Endodermal cell (in vitro differentiated cells): ENCODE data around the gene NDUFB10. TPM values are rescaled to one million over a fixed set of nuclear protein-coding genes. Genes with fewer than 3 reads are reported as not detected.

Experiments used
- DNase-seq: peaks from one replicate; pipeline ENCODE4 v3.0.0-alpha.2; 2017
- H3K27ac ChIP-seq: 2 replicates; pipeline ENCODE4 v1.5.1; 2013; ENCODE audit warnings: mild to moderate bottlenecking, low read depth, low read length, moderate library complexity
- H3K27me3 ChIP-seq: 2 replicates; pipeline ENCODE4 v1.6.1; 2013; ENCODE audit warnings: mild to moderate bottlenecking, low read length, moderate library complexity; ENCODE audit not compliant: insufficient read depth, control insufficient read depth, poor library complexity, severe bottlenecking
- H3K36me3 ChIP-seq: 2 replicates; pipeline ENCODE4 v1.7.0; 2013; ENCODE audit warnings: mild to moderate bottlenecking, low read length, moderate library complexity; ENCODE audit not compliant: control insufficient read depth, insufficient read depth
- H3K4me1 ChIP-seq: one replicate; pipeline ENCODE4 v1.7.0; 2013; ENCODE audit warnings: low read length; ENCODE audit not compliant: control insufficient read depth, insufficient read depth
- H3K4me3 ChIP-seq: 2 replicates; pipeline ENCODE4 v1.5.1; 2013; ENCODE audit warnings: mild to moderate bottlenecking, low read length, moderate library complexity
- H3K9ac ChIP-seq: 2 replicates; pipeline ENCODE4 v1.6.1; 2013; ENCODE audit warnings: mild to moderate bottlenecking, low read length, moderate library complexity; ENCODE audit not compliant: poor library complexity, severe bottlenecking; ENCODE audit errors: extremely low read depth
- H3K9me3 ChIP-seq: 2 replicates; pipeline ENCODE4 v1.6.1; 2013; ENCODE audit warnings: mild to moderate bottlenecking, low read length, moderate library complexity; ENCODE audit not compliant: control insufficient read depth
- H3K27ac Mint-ChIP-seq: 2 replicates; pipeline ENCODE4 v1.8.0; 2020; ENCODE audit warnings: mixed read lengths
- H3K27me3 Mint-ChIP-seq: 2 replicates; pipeline ENCODE4 v1.8.0; 2021; ENCODE audit warnings: mild to moderate bottlenecking, mixed read lengths; ENCODE audit not compliant: insufficient read depth
- H3K36me3 Mint-ChIP-seq: 2 replicates; pipeline ENCODE4 v1.8.0; 2020; ENCODE audit warnings: low read depth, mixed read lengths
- H3K4me1 Mint-ChIP-seq: 2 replicates; pipeline ENCODE4 v1.8.0; 2020; ENCODE audit warnings: mixed read lengths
- H3K4me3 Mint-ChIP-seq: 2 replicates; pipeline ENCODE4 v1.8.0; 2020; ENCODE audit warnings: mild to moderate bottlenecking, moderate library complexity, mixed read lengths
- H3K9me3 Mint-ChIP-seq: 2 replicates; pipeline ENCODE4 v1.8.0; 2020; ENCODE audit warnings: mild to moderate bottlenecking, mixed read lengths
- CTCF ChIP-seq: fragments of 200-600 bp; sonication (generic); conservative IDR thresholded peaks from 2 replicates; pipeline ENCODE4 v1.5.0; 2021; ENCODE audit warnings: antibody characterized with exemption, mild to moderate bottlenecking
- WGBS, 2 experiments: methylation state at CpG; one replicate each; pipeline versions ENCODE4 v1.1.5 to v1.1.7; 2013; ENCODE audit warnings: missing lambda C conversion rate in 2 of 2, mixed read lengths in 1 of 2; ENCODE audit not compliant: insufficient coverage in 1 of 2, insufficient read length in 1 of 2; 5-methylcytosine and 5-hydroxymethylcytosine counted together
- total RNA-seq, 2 donors: library from RNA; stranded (reverse); fragmentation: NEBNext Ultra II Directional in 1 of 2; extraction: Animal tissue kit (Norgen Biotek cat#: 25700) in 1 of 2; gene quantifications; 2 replicates in 1 of 2; 3 replicates in 1 of 2; pipeline ENCODE4 v1.2.1, GENCODE V29; 2021

NDUFB10 gene
- total RNA-seq, 2 donors from 2014 or later, result 167 to 192 TPM

DNA sequence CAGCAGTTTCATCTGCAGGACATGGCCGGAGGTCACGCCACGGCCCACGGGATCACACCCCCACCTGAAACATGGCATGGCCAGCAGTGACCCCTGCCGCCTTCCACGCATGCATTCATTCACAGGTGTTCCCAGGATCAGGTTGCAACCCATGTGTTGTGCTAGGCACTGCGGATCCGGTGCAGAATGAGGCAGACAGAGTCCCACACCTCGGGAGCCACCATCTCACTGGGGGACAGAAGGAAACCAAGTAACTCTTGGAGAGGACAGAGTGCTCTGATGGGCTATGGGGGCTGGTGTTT lies 12.0 kb upstream of the NDUFB10 start:
- Mint-ChIP-seq H3K9me3 (peaks cover 2% of the 10 kb centered on the region), H3K27me3 (peaks cover 10% of the 10 kb centered on the region), H3K4me3 (no peak overlapping the region), H3K36me3 (no peaks in the 10 kb centered on the region), H3K4me1 (no peaks in the 10 kb centered on the region), H3K27ac (no peak overlapping the region)
- Histone ChIP-seq H3K27me3 (no peaks in the 10 kb centered on the region), H3K36me3 (no peaks in the 10 kb centered on the region), H3K27ac (no peak overlapping the region), H3K9ac (no peak overlapping the region), H3K9me3 (no peaks in the 10 kb centered on the region), H3K4me3 (no peak overlapping the region), H3K4me1 (no peaks in the 10 kb centered on the region)
- no peak for DNase-seq
- 95 to 96% methylated on average over 9 of the region's 9 CpGs for WGBS, 2 experiments
- TF ChIP-seq CTCF, result no peak

- Mint-ChIP-seq H3K36me3 (no peaks in the 10 kb centered on the region), H3K27ac (no peak overlapping the region), H3K4me3 (no peak overlapping the region), H3K4me1 (no peaks in the 10 kb centered on the region), H3K9me3 (peaks cover 2% of the 10 kb centered on the region), H3K27me3 (peaks cover 7% of the 10 kb centered on the region)
- no peaks in the 10 kb centered on the region for H3K4me1 ChIP-seq
- H3K9me3 ChIP-seq, result no peaks in the 10 kb centered on the region
- no peak overlapping the region for H3K4me3 ChIP-seq
- no peak for TF ChIP-seq CTCF
- no peaks in the 10 kb centered on the region for H3K36me3 ChIP-seq
- H3K27me3 ChIP-seq, result no peaks in the 10 kb centered on the region
- H3K9ac ChIP-seq, result no peak overlapping the region
- no peak overlapping the region for H3K27ac ChIP-seq
- WGBS, 2 experiments, result 98 to 100% methylated on average over 1 to 9 of the region's 11 CpGs
- DNase-seq, result no peak
These were observed 9.8 kb upstream of the NDUFB10 start for GRCh38 chr16:1949507-1949906.

GRCh38 chr16:1950047-1950446 lies 9.3 kb upstream of the NDUFB10 start:
- no peak for DNase-seq
- Mint-ChIP-seq H3K9me3 (peaks cover 2% of the 10 kb centered on the region), H3K36me3 (no peaks in the 10 kb centered on the region), H3K27ac (no peak overlapping the region), H3K4me1 (no peaks in the 10 kb centered on the region), H3K27me3 (peaks cover 4% of the 10 kb centered on the region), H3K4me3 (no peak overlapping the region)
- no peak for TF ChIP-seq CTCF
- Histone ChIP-seq H3K4me3 (no peak overlapping the region), H3K4me1 (no peaks in the 10 kb centered on the region), H3K27me3 (no peaks in the 10 kb centered on the region), H3K9me3 (no peaks in the 10 kb centered on the region), H3K9ac (no peak overlapping the region), H3K27ac (no peak overlapping the region), H3K36me3 (no peaks in the 10 kb centered on the region)
- WGBS, 2 experiments, result 86 to 92% methylated on average over 2 to 7 of the region's 7 CpGs
